ENCODE results near the gene EXOSC5. TPM values are rescaled to one million over a fixed set of nuclear protein-coding genes. Genes with fewer than 3 reads are reported as not detected.

EXOSC5 gene
- 19.6 and 21.9 TPM in 2 replicates for total RNA-seq

GRCh38 chr19:41397086-41398049 is at the start of gene EXOSC5, which contains the start of gene BCKDHA:
Gene EXOSC5 (minus strand): TSS chr19:41397359. CDS start chr19:41397328, 31 bp downstream.
Gene BCKDHA (plus strand): TSS chr19:41397818. CDS start chr19:41397828, 10 bp downstream.

GRCh38 chr19:41442473-41443355 is 45.6 kb upstream of the EXOSC5 start, which contains the start of gene ERICH4:
Gene ERICH4 (plus strand): TSS chr19:41443156. CDS start chr19:41443170, 14 bp downstream.

GRCh38 chr19:41439441-41440222 is 42.5 kb upstream of the EXOSC5 start, which contains the start of gene DMAC2:
Gene DMAC2 (minus strand): TSS chr19:41439912. CDS start chr19:41439899, 13 bp downstream.

GRCh38 chr19:41426952-41427646 is 29.9 kb upstream of the EXOSC5 start, which contains the start of gene B3GNT8:
Gene B3GNT8 (minus strand): TSS chr19:41427374. CDS start chr19:41426778, 596 bp downstream.

GRCh38 chr19:41376241-41376997 is 20.7 kb downstream of the EXOSC5 start, which contains the start of gene TMEM91:
Gene TMEM91 (plus strand): TSS chr19:41376533. CDS start chr19:41378310, 1,777 bp downstream.

GRCh38 chr19:41363753-41364523 is 33.2 kb downstream of the EXOSC5 start, which contains the start of gene B9D2:
Gene B9D2 (minus strand): TSS chr19:41364149. CDS start chr19:41363519, 630 bp downstream.

GRCh38 chr19:41353466-41354342 is 43.5 kb downstream of the EXOSC5 start, which contains the start of gene TGFB1:
Gene TGFB1 (minus strand): TSS chr19:41353922. CDS start chr19:41353044, 878 bp downstream.

Small RNA genes within 50 kb of the gene (small RNA-seq; reads per million reads assigned to genes)
- not detected for gene RF00017

Other genes with a start within 250 kb of the EXOSC5 start
- 1.2 and 2.0 TPM in 2 replicates for gene CYP2S1, start 204.1 kb downstream of the EXOSC5 start, total RNA-seq
- gene AXL, start 178.1 kb downstream of the EXOSC5 start, total RNA-seq, result 220 and 319 TPM in 2 replicates
- gene HNRNPUL1, start 133.0 kb downstream of the EXOSC5 start, total RNA-seq, result 160 and 163 TPM in 2 replicates
- gene CCDC97, start 87.2 kb downstream of the EXOSC5 start, total RNA-seq, result 13.4 and 15.4 TPM in 2 replicates
- gene TGFB1, start 43.4 kb downstream of the EXOSC5 start, total RNA-seq, result 37.7 and 72.5 TPM in 2 replicates
- 7.8 and 8.2 TPM in 2 replicates for gene B9D2, start 33.2 kb downstream of the EXOSC5 start, total RNA-seq
- 8.6 and 12.4 TPM in 2 replicates for gene TMEM91, start 20.8 kb downstream of the EXOSC5 start, total RNA-seq
- gene BCKDHA, start 459 bp upstream of the EXOSC5 start, total RNA-seq, result 29.0 and 68.3 TPM in 2 replicates
- 5.1 and 5.9 TPM in 2 replicates for gene B3GNT8, start 30.0 kb upstream of the EXOSC5 start, total RNA-seq
- gene DMAC2, start 42.6 kb upstream of the EXOSC5 start, total RNA-seq, result 48.1 and 52.3 TPM in 2 replicates
- not detected in 2 replicates for gene ERICH4, start 45.8 kb upstream of the EXOSC5 start, total RNA-seq
- gene CEACAM21, start 178.8 kb upstream of the EXOSC5 start, total RNA-seq, result 4.9 and 12.2 TPM in 2 replicates
- gene CEACAM4, start 229.7 kb upstream of the EXOSC5 start, total RNA-seq, result not detected in 2 replicates

Data from vein endothelial cell (primary cell).